ENCODE data around the gene PRR15L.

- no peak for TF ChIP-seq EZH2phosphoT487 (IDR thresholded peaks at IDR 0.05; ENCODE audit: low read depth)
- no peak for TF ChIP-seq CTCF (IDR thresholded peaks at IDR 0.05; ENCODE audit: low read depth, low read length)
These were observed 41.9 kb upstream of the PRR15L start for GRCh38 chr17:47999582-47999981.
